Lung (tissue), 16 donors: ENCODE data around the gene GIT2. TPM values are rescaled to one million over a fixed set of nuclear protein-coding genes. Genes with fewer than 3 reads are reported as not detected.
A peak's percentile ranks its signal among the peaks of the same experiment; 100 is the strongest.

Source experiments
- ATAC-seq: fragments of 200-7000 bp; cut with Tn5 transposase; one replicate; pipeline ENCODE4 v1.9.1; 2020; ENCODE audit warnings: moderate number of reproducible peaks; ENCODE audit not compliant: insufficient read depth, low FRiP score
- DNase-seq, 3 donors: peaks; one replicate each; pipeline ENCODE4 v3.0.0-alpha.2; 2013 to 2017
- H3K27ac ChIP-seq, 2 donors: one replicate each; pipeline ENCODE4 v1.5.1; 2013; ENCODE audit warnings: mild to moderate bottlenecking in 2 of 2, moderate library complexity in 2 of 2, control low read depth in 1 of 2, inconsistent platforms in 1 of 2, low read depth in 1 of 2, low read length in 1 of 2
- H3K27me3 ChIP-seq, 3 donors: one replicate each; pipeline ENCODE4 v1.5.1; 2013; ENCODE audit warnings: low read length in 2 of 3; ENCODE audit not compliant: control insufficient read depth in 3 of 3, insufficient read depth in 3 of 3
- H3K36me3 ChIP-seq, 4 donors: one replicate each; pipeline ENCODE4 v1.5.1; 2013; ENCODE audit warnings: low read length in 4 of 4, mild to moderate bottlenecking in 1 of 4, moderate library complexity in 1 of 4; ENCODE audit not compliant: control insufficient read depth in 4 of 4, insufficient read depth in 4 of 4
- H3K4me1 ChIP-seq, 5 donors: one replicate each; pipeline ENCODE4 v1.5.1; 2013; ENCODE audit warnings: low read length in 5 of 5, mild to moderate bottlenecking in 2 of 5, moderate library complexity in 1 of 5; ENCODE audit not compliant: control insufficient read depth in 5 of 5, insufficient read depth in 5 of 5
- H3K4me3 ChIP-seq: one replicate; pipeline ENCODE4 v1.5.1; 2013; ENCODE audit warnings: mild to moderate bottlenecking, control low read depth, moderate library complexity
- H3K9ac ChIP-seq, 2 donors: one replicate each; pipeline ENCODE4 v1.5.1; 2013; ENCODE audit warnings: low read length in 2 of 2, control low read depth in 1 of 2; ENCODE audit not compliant: insufficient read depth in 1 of 2
- H3K9me3 ChIP-seq, 4 donors: one replicate each; pipeline ENCODE4 v1.5.1; 2013; ENCODE audit warnings: low read length in 3 of 4, mild to moderate bottlenecking in 1 of 4, moderate library complexity in 1 of 4; ENCODE audit not compliant: control insufficient read depth in 4 of 4, insufficient read depth in 3 of 4
- CTCF ChIP-seq: IDR thresholded peaks from 2 replicates; pipeline ENCODE4 v1.5.1; 2012; ENCODE audit warnings: mild to moderate bottlenecking; ENCODE audit errors: control extremely low read depth, extremely low read depth
- WGBS, 2 donors: extraction: QIAGEN DNeasy Blood & Tissue Kit; methylation state at CpG; one replicate each; pipeline ENCODE4 v1.1.7; 2013; 5-methylcytosine and 5-hydroxymethylcytosine counted together
- long read RNA-seq, 5 donors: transcript quantifications; one replicate each; lab custom pipeline, GENCODE V29; 2026
- polyA plus RNA-seq, 2 donors: library from polyadenylated mRNA; stranded (reverse); fragments of 200-250 nt; gene quantifications; one replicate each; pipeline ENCODE4 v1.2.1, GENCODE V29; 2013
- total RNA-seq, 2 donors: library from RNA; depleted of rRNA in 1 of 2; stranded (reverse); fragments of >200 nt in 1 of 2; gene quantifications; one replicate each; pipeline ENCODE4 v1.2.1, GENCODE V29; 2014 to 2021
- donor health status: control.
- donor health status: control.
- donor health status: Bipolar disorder and iron deficiency.
- donor health status: healthy.
- donor health status: DM: yes; HTN: yes; CAD: no.

Gene GIT2
- total RNA-seq, result 10 to 100 TPM; 55.5 to 75.8 TPM
- polyA plus RNA-seq, result 10 to 100 TPM; 13.5 to 24.7 TPM
- long read RNA-seq, donor 1, full-length matches to known transcripts, result 7 of 7 reads
- long read RNA-seq, donor 1, partial matches to known transcripts, result 0 of 7 reads
- long read RNA-seq, donor 1, other reads (novel, unspliced or antisense), result 0 of 7 reads
- long read RNA-seq, donor 2, result 0 reads
- long read RNA-seq, donor 3, partial matches to known transcripts, result 0 of 2 reads
- long read RNA-seq, donor 3, other reads (novel, unspliced or antisense), result 0 of 2 reads
- long read RNA-seq, donor 4, partial matches to known transcripts, result 0 of 1 reads
- long read RNA-seq, donor 4, other reads (novel, unspliced or antisense), result 0 of 1 reads
- long read RNA-seq, donor 5, full-length matches to known transcripts, result 5 of 10 reads
- long read RNA-seq, donor 5, partial matches to known transcripts, result 0 of 10 reads
- long read RNA-seq, donor 5, other reads (novel, unspliced or antisense), result 5 of 10 reads

- Histone ChIP-seq H3K36me3 (peaks cover 0 to 7% (median 2%) of the 10 kb centered on the region in 4 donors), H3K4me3 (peak within 1 kb of the TSS; percentile 76), H3K9me3 (no peaks in the 10 kb centered on the region), H3K27ac (peak within 1 kb of the TSS; percentile 89 to 93), H3K9ac (peak within 1 kb of the TSS; percentile 41 to 42), H3K4me1 (peaks cover 5 to 25% (median 7%) of the 10 kb centered on the region in 5 donors), H3K27me3 (no peaks in the 10 kb centered on the region)
- DNase-seq, result peak; percentile 93 to 96 (median 94)
- no peak for TF ChIP-seq CTCF
- ATAC-seq, result peak; percentile 80
- WGBS, 2 donors, result 0 to 1% methylated on average over 50 to 65 of the region's 65 CpGs
Measured at GRCh38 chr12:109995686-109996482, at the start of gene GIT2. Gene GIT2, minus strand, starts transcription at chr12:109996368. Its CDS starts 144 bp downstream, at chr12:109996224.

GRCh38 chr12:110042264-110042663, 46.1 kb upstream of the GIT2 start:
- Histone ChIP-seq H3K27me3 (no peaks in the 10 kb centered on the region), H3K4me3 (no peak overlapping the region), H3K9me3 (no peaks in the 10 kb centered on the region), H3K9ac (no peak overlapping the region), H3K4me1 (peaks cover under 1 to 14% (median 3%) of the 10 kb centered on the region in 5 donors), H3K27ac (no peak overlapping the region), H3K36me3 (peaks cover 7 to 28% (median 9%) of the 10 kb centered on the region in 4 donors)
- ATAC-seq (no peak), DNase-seq (no peak)
- 76 to 93% methylated on average over 3 of the region's 3 CpGs for WGBS, 2 donors
- no peak for TF ChIP-seq CTCF

- no peak overlapping the region for H3K4me3 ChIP-seq
- peak overlapping the region in 1 of 2 donors; percentile 85 for H3K27ac ChIP-seq
- H3K9ac ChIP-seq, result peak overlapping the region in 1 of 2 donors; percentile 60
- DNase-seq (peak; percentile 55 to 81 (median 68)), ATAC-seq (peak; percentile 60)
- TF ChIP-seq CTCF, result no peak
- H3K4me1 ChIP-seq, result peaks cover 0 to 13% (median 0%) of the 10 kb centered on the region in 5 donors
- 39 to 41% methylated on average over 5 of the region's 5 CpGs for WGBS, 2 donors
- H3K27me3 ChIP-seq, result no peaks in the 10 kb centered on the region
- no peaks in the 10 kb centered on the region for H3K9me3 ChIP-seq
- H3K36me3 ChIP-seq, result peaks cover 11 to 34% (median 25%) of the 10 kb centered on the region in 4 donors
Measured at GRCh38 chr12:110039085-110039807, 43.1 kb upstream of the GIT2 start.
